HCT116 (cell line): ENCODE measurements around the gene NPEPL1.

Experiments
- ATF3 ChIP-seq: IDR thresholded peaks from 2 replicates; pipeline ENCODE4 v1.6.1; 2012
- CEBPB ChIP-seq: IDR thresholded peaks from 2 replicates; pipeline ENCODE4 v1.6.1; 2012; ENCODE audit warnings: low read depth
- CTCF ChIP-seq, 3 experiments: fragments of 200-600 bp in 1 of 3; sonication (generic) in 1 of 3; IDR thresholded peaks in 2 of 3; conservative IDR thresholded peaks in 1 of 3; 2 replicates each; pipeline ENCODE4 v1.5.1; 2012 to 2017; ENCODE audit warnings: low read depth in 2 of 3, low read length in 2 of 3, antibody characterized with exemption in 1 of 3, borderline replicate concordance in 1 of 3, control low read depth in 1 of 3, mild to moderate bottlenecking in 1 of 3, mixed read lengths in 1 of 3, mixed run types in 1 of 3, moderate library complexity in 1 of 3; ENCODE audit not compliant: insufficient read depth in 1 of 3
- EZH2 ChIP-seq: fragments of 200-600 bp; sonication (generic); IDR thresholded peaks from 2 replicates; pipeline ENCODE4 v1.6.1; 2017; ENCODE audit warnings: antibody characterized with exemption, mixed run types
- MAX ChIP-seq: IDR thresholded peaks from 2 replicates; pipeline ENCODE4 v1.6.1; 2012
- POLR2A ChIP-seq: IDR thresholded peaks from 2 replicates; pipeline ENCODE4 v1.7.0; 2011; ENCODE audit warnings: borderline replicate concordance; ENCODE audit not compliant: insufficient read depth, insufficient read length; ENCODE audit errors: extremely low read depth
- POLR2AphosphoS5 ChIP-seq: IDR thresholded peaks from 2 replicates; pipeline ENCODE4 v1.6.1; 2011; ENCODE audit warnings: mild to moderate bottlenecking, low read depth, low read length, moderate library complexity
- REST ChIP-seq: IDR thresholded peaks from 2 replicates; pipeline ENCODE4 v1.6.1; 2012; ENCODE audit warnings: low read depth
- SIN3A ChIP-seq: IDR thresholded peaks from 2 replicates; pipeline ENCODE4 v1.6.1; 2012; ENCODE audit warnings: low read depth
- SP1 ChIP-seq: IDR thresholded peaks from 2 replicates; pipeline ENCODE4 v1.6.1; 2012; ENCODE audit warnings: low read depth
- SRF ChIP-seq: IDR thresholded peaks from 2 replicates; pipeline ENCODE4 v1.6.1; 2012; ENCODE audit warnings: low read depth
- TCF7L2 ChIP-seq: IDR thresholded peaks from 2 replicates; pipeline ENCODE4 v1.7.0; 2011; ENCODE audit warnings: borderline replicate concordance, inconsistent platforms; ENCODE audit not compliant: insufficient read depth, insufficient read length; ENCODE audit errors: extremely low read depth
- ZBTB33 ChIP-seq: IDR thresholded peaks from 2 replicates; pipeline ENCODE4 v1.6.1; 2011; ENCODE audit warnings: mild to moderate bottlenecking, low read length, moderate library complexity; ENCODE audit not compliant: insufficient replicate concordance; ENCODE audit errors: extremely low read depth
- ZFX ChIP-seq: fragments of 450-650 bp; IDR thresholded peaks from 2 replicates; pipeline ENCODE4 v1.6.1; 2017

GRCh38 chr20:58688840-58689239, 3.8 kb upstream of the NPEPL1 start:
- no peak for TF ChIP-seq POLR2AphosphoS5
- no peak for TF ChIP-seq SIN3A
- TF ChIP-seq CTCF (IDR thresholded peaks at IDR 0.05 in 2 of 3, conservative IDR thresholded peaks at IDR 0.05 in 1 of 3; ENCODE audit: borderline replicate concordance in 1 of 3, insufficient read depth in 1 of 3, low read depth in 2 of 3, low read length in 2 of 3), result no peak
- no peak for TF ChIP-seq REST
- no peak for TF ChIP-seq ATF3
- TF ChIP-seq ZBTB33, result no peak
- no peak for TF ChIP-seq ZFX
- no peak for TF ChIP-seq TCF7L2
- no peak for TF ChIP-seq POLR2A
- TF ChIP-seq CEBPB, result no peak
- no peak for TF ChIP-seq SP1
- no peak for TF ChIP-seq SRF
- TF ChIP-seq EZH2, result no peak
- no peak for TF ChIP-seq MAX
